ENCODE measurements around the gene NKX2-8. TPM values are rescaled to one million over a fixed set of nuclear protein-coding genes. Genes with fewer than 3 reads are reported as not detected.
A peak's percentile ranks its signal among the peaks of the same experiment; 100 is the strongest.

Gene NKX2-8
- total RNA-seq, 1 experiment from 2014 or later: not detected

- Histone ChIP-seq H3K4me2 (ENCODE audit: insufficient read depth, insufficient read length, low read length) (no peak overlapping the region), H3K27ac (ENCODE audit: insufficient read length, low read depth, low read length) (no peak overlapping the region), H3K56ac (ENCODE audit: insufficient read length, low read depth, low read length) (no peak overlapping the region), H2AFZ (ENCODE audit: low read length) (no peak overlapping the region), H3K4ac (ENCODE audit: low read depth, low read length) (no peak overlapping the region), H3T11ph (ENCODE audit: low read length) (no peak overlapping the region), H3K9me3 (ENCODE audit: control insufficient read depth, low read depth, low read length) (no peaks in the 10 kb centered on the region), H2BK20ac (ENCODE audit: low read depth, low read length, poor library complexity, severe bottlenecking) (no peak overlapping the region), H3K23ac (ENCODE audit: insufficient read length, low read depth, low read length) (no peak overlapping the region), H3K79me1 (ENCODE audit: insufficient read depth, low read depth, low read length, poor library complexity, severe bottlenecking) (no peaks in the 10 kb centered on the region), H2BK120ac (ENCODE audit: low read depth, low read length, poor library complexity, severe bottlenecking) (no peak overlapping the region), H3K79me2 (ENCODE audit: insufficient read depth, low read length) (no peaks in the 10 kb centered on the region), H4K91ac (ENCODE audit: insufficient read length, low read depth, low read length) (no peak overlapping the region), H2AK5ac (ENCODE audit: insufficient read length, low read length) (no peak overlapping the region), H4K20me1 (ENCODE audit: control insufficient read depth, insufficient read depth, insufficient read length) (no peaks in the 10 kb centered on the region), H3K14ac (ENCODE audit: insufficient read depth, low read length) (no peak overlapping the region), H3K4me1 (ENCODE audit: insufficient read depth, low read length) (peaks cover 5% of the 10 kb centered on the region; the same call in 1 of the 2 replicates), H2BK5ac (ENCODE audit: insufficient read length, low read length) (no peak overlapping the region), H3K9ac (ENCODE audit: extremely low read depth, insufficient read length, low read length) (no peak overlapping the region), H4K8ac (replicated peaks; ENCODE audit: insufficient read length, low read depth, low read length) (no peak overlapping the region), H3K18ac (ENCODE audit: insufficient read length, low read depth, low read length) (no peak overlapping the region), H2BK15ac (ENCODE audit: low read depth, low read length) (no peak overlapping the region), H4K5ac (ENCODE audit: insufficient read length, low read depth, low read length) (no peak overlapping the region), H2BK12ac (ENCODE audit: insufficient read length, low read depth, low read length) (no peak overlapping the region), H3K23me2 (ENCODE audit: insufficient read length, low read depth, low read length, poor library complexity, severe bottlenecking) (no peaks in the 10 kb centered on the region), H3K27me3 (ENCODE audit: insufficient read depth, low read length) (no peaks in the 10 kb centered on the region)
- WGBS (ENCODE audit: extremely low coverage, insufficient read length, low lambda C conversion rate): no CpG with 5 or more reads among the region's 6 CpGs
- Mint-ChIP-seq H3K36me3 (ENCODE audit: insufficient read depth in 1 of 3, low read depth in 3 of 3) (no peaks in the 10 kb centered on the region), H3K4me3 (peak overlapping the region in 1 of 2 experiments; percentile 3; a peak in 1 of 5 replicates), H3K4me1 (peaks cover 0 to 11% of the 10 kb centered on the region in 2 experiments; a peak in 2 of 4 replicates), H3K27me3 (ENCODE audit: low read depth) (peaks cover 26% of the 10 kb centered on the region), H3K9me3 (no peaks in the 10 kb centered on the region), H3K27ac (no peak overlapping the region)
- no peak for TF ChIP-seq CTCF (conservative IDR thresholded peaks at IDR 0.05)
- no peak for DNase-seq
Measured at GRCh38 chr14:36555998-36556743, 26.2 kb downstream of the NKX2-8 start.

Data from H9 (cell line).